HG03039 (cell line): ENCODE data around the gene KDM1A.

Experiments
- ATAC-seq: cut with Tn5 transposase; IDR thresholded peaks from one replicate; pipeline ENCODE4 v1.9.1; 2021; ENCODE audit warnings: mild to moderate bottlenecking, moderate library complexity; ENCODE audit not compliant: unreplicated experiment

KDM1A gene

GRCh38 chr1:23066075-23066474 lies 46.8 kb downstream of the KDM1A start:
- no peak for ATAC-seq

- no peak for ATAC-seq
These were observed 49.9 kb downstream of the KDM1A start for GRCh38 chr1:23069149-23069548.

GRCh38 chr1:23069675-23070074 lies 50.4 kb downstream of the KDM1A start:
- no peak for ATAC-seq

GRCh38 chr1:23074012-23074411 lies 54.7 kb downstream of the KDM1A start:
- ATAC-seq, result no peak

GRCh38 chr1:23079025-23079424 lies 59.8 kb downstream of the KDM1A start:
- no peak for ATAC-seq

GRCh38 chr1:23080885-23081284 lies 61.6 kb downstream of the KDM1A start:
- ATAC-seq, result no peak

GRCh38 chr1:23081376-23081775 lies 62.1 kb downstream of the KDM1A start:
- no peak for ATAC-seq

GRCh38 chr1:23083714-23084480 lies 64.6 kb downstream of the KDM1A start:
- ATAC-seq, result no peak

GRCh38 chr1:23084880-23085279 lies 65.6 kb downstream of the KDM1A start:
- no peak for ATAC-seq

GRCh38 chr1:23085696-23086095 lies 66.4 kb downstream of the KDM1A start:
- no peak for ATAC-seq

GRCh38 chr1:23088027-23088426 lies 68.8 kb downstream of the KDM1A start:
- ATAC-seq, result no peak

- ATAC-seq, result no peak
These were observed 70.8 kb downstream of the KDM1A start for GRCh38 chr1:23090056-23090455.

GRCh38 chr1:23091545-23091944 lies 72.3 kb downstream of the KDM1A start:
- no peak for ATAC-seq

- ATAC-seq, result no peak
These were observed 73.2 kb downstream of the KDM1A start for GRCh38 chr1:23092447-23092846.

- ATAC-seq, result no peak
These were observed 78.0 kb downstream of the KDM1A start for GRCh38 chr1:23097316-23097715.

GRCh38 chr1:23098463-23099170 lies 79.3 kb downstream of the KDM1A start:
- ATAC-seq, result no peak

- no peak for ATAC-seq
These were observed 79.9 kb downstream of the KDM1A start for GRCh38 chr1:23099171-23099536.

- no peak for ATAC-seq
These were observed 80.9 kb downstream of the KDM1A start for GRCh38 chr1:23100074-23100748.

- no peak for ATAC-seq
These were observed 82.0 kb downstream of the KDM1A start for GRCh38 chr1:23101101-23101827.

GRCh38 chr1:23101887-23102286 lies 82.6 kb downstream of the KDM1A start:
- ATAC-seq, result no peak

- ATAC-seq, result no peak
These were observed 83.0 kb downstream of the KDM1A start for GRCh38 chr1:23102289-23102688.
